OCI-LY7 (cell line): ENCODE measurements around the gene AJUBA. TPM values are rescaled to one million over a fixed set of nuclear protein-coding genes. Genes with fewer than 3 reads are reported as not detected.

Experiments used
- BruUV-seq: library from RNA; stranded (reverse); fragments of 400-500 nt; replicated peaks from 2 replicates; lab custom pipeline; 2021; lab: Mats Ljungman, UMichigan
- CTCF ChIA-PET: fragments of 300-600 bp; sonication (Branson Sonifier 250); formaldehyde crosslinking; loops from one replicate; lab custom pipeline; 2022; ENCODE audit warnings: antibody characterized with exemption; ENCODE audit not compliant: unreplicated experiment; lab: Charles Lee
- POLR2A ChIA-PET: fragments of 300-600 bp; sonication (Branson Sonifier 250); formaldehyde crosslinking; loops from one replicate; lab custom pipeline; 2022; ENCODE audit warnings: antibody characterized with exemption; lab: Charles Lee
- DNase-seq: peaks from one replicate; pipeline ENCODE4 v3.0.0-alpha.2; 2015; ENCODE audit warnings: low spot score
- H2AFZ ChIP-seq: fragments of 200-600 bp; sonication (generic), shearing (Covaris generic); 2 replicates; pipeline ENCODE4 v1.6.1; 2014; ENCODE audit warnings: mild to moderate bottlenecking, antibody characterized with exemption, low read length, moderate library complexity
- H3K27ac ChIP-seq: fragments of 200-600 bp; sonication (generic); 2 replicates; pipeline ENCODE4 v1.5.1; 2014; ENCODE audit warnings: mixed run types, low read depth, mild to moderate bottlenecking, moderate library complexity, low read length, inconsistent platforms; ENCODE audit not compliant: poor library complexity, severe bottlenecking
- H3K36me3 ChIP-seq: fragments of 200-600 bp; sonication (generic); 2 replicates; pipeline ENCODE4 v1.6.1; 2014; ENCODE audit warnings: mild to moderate bottlenecking, antibody characterized with exemption, low read length, moderate library complexity, mixed read lengths; ENCODE audit not compliant: insufficient read depth
- H3K4me1 ChIP-seq: fragments of 200-600 bp; sonication (generic); 2 replicates; pipeline ENCODE4 v1.5.1; 2014; ENCODE audit warnings: mild to moderate bottlenecking, low read length; ENCODE audit not compliant: insufficient read depth, poor library complexity, severe bottlenecking
- H3K4me2 ChIP-seq: fragments of 200-600 bp; sonication (generic); 2 replicates; pipeline ENCODE4 v1.6.1; 2014; ENCODE audit warnings: mild to moderate bottlenecking, low read length
- H3K4me3 ChIP-seq: fragments of 200-600 bp; sonication (generic); 2 replicates; pipeline ENCODE4 v1.5.1; 2014; ENCODE audit warnings: mild to moderate bottlenecking, low read depth, low read length; ENCODE audit not compliant: poor library complexity, severe bottlenecking
- H3K79me2 ChIP-seq: fragments of 200-600 bp; sonication (generic); 2 replicates; pipeline ENCODE4 v1.6.1; 2016; ENCODE audit warnings: low read depth, mild to moderate bottlenecking, low read length, moderate library complexity, mixed read lengths; ENCODE audit not compliant: insufficient read depth
- H3K9me2 ChIP-seq: fragments of 200-600 bp; sonication (generic); 2 replicates; pipeline ENCODE4 v1.6.1; 2016; ENCODE audit warnings: mild to moderate bottlenecking, low read length, mixed read lengths; ENCODE audit not compliant: insufficient read depth
- H3K9me3 ChIP-seq: fragments of 200-600 bp; sonication (generic); 2 replicates; pipeline ENCODE4 v1.6.1; 2014; ENCODE audit warnings: mild to moderate bottlenecking, mixed run types, low read length, mixed read lengths
- H4K20me1 ChIP-seq: fragments of 200-600 bp; sonication (generic); 2 replicates; pipeline ENCODE4 v1.6.1; 2014; ENCODE audit warnings: mild to moderate bottlenecking, antibody characterized with exemption, low read length, moderate library complexity, mixed read lengths; ENCODE audit not compliant: insufficient read depth
- EZH2phosphoT487 ChIP-seq: fragments of 200-600 bp; sonication (generic); IDR thresholded peaks from 2 replicates; pipeline ENCODE4 v1.6.1; 2018; ENCODE audit warnings: low read depth, borderline replicate concordance, mild to moderate bottlenecking, mixed run types, antibody characterized with exemption, low read length, moderate library complexity, mixed read lengths
- intact Hi-C: fragments of 100-400 bp; cut with micrococcal nuclease; formaldehyde crosslinking; loops from one replicate; pipeline ENCODE4 v1.10.0; 2022; ENCODE audit not compliant: unreplicated experiment
- total RNA-seq, 2 experiments: library from RNA; depleted of rRNA in 1 of 2; stranded (reverse); fragments of >200 nt in 1 of 2; shearing (Covaris generic) in 1 of 2; gene quantifications; 2 replicates each; pipeline ENCODE4 v1.2.3, GENCODE V29; 2014 to 2022
- TF ChIP-seq, protein P1 (sequence below): fragments of 200-600 bp; sonication (generic); conservative IDR thresholded peaks from 2 replicates; pipeline ENCODE4 v1.5.1; 2014; ENCODE audit warnings: mild to moderate bottlenecking, antibody characterized with exemption, low read length, moderate library complexity, mixed read lengths

The AJUBA gene
- total RNA-seq, 2 experiments from 2014 or later: 0.22 to 0.88 TPM

DNA sequence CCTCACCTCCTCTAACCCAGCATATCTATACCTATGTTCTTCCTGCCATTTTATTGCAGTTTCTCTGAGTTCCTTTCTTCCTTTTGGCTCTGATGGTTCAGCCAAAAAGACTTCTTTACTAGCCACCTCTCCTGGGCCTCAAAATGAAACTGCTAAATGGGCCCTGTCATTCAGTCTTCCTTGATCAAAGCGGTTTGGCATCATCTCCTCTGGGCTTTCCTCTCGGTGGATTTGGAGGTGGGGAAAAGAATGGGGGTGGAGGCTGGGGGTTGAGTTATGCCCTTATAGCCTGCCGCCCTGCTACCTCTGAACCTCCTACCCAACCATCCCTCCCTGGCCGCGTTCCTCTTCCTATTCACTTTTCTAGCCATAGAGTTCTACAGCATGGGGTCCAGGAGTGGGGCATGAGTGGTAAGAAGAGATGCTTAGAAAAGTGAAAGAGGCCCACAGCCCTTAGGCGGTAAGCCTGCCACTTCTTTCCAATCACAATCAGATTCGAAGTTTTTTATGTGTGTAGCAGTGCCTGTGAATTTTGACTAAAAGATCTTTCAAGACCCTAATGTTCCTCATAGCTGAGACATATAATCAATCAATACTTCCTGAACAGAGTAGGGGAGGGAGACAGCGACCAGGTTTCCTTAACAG is 2.5 kb downstream of the AJUBA start:
- ChIA-PET CTCF (no interaction called here), POLR2A (no interaction called here)
- no TSS peak for BruUV-seq
- no peak for TF ChIP-seq EZH2phosphoT487
- TF ChIP-seq, protein P1, sequence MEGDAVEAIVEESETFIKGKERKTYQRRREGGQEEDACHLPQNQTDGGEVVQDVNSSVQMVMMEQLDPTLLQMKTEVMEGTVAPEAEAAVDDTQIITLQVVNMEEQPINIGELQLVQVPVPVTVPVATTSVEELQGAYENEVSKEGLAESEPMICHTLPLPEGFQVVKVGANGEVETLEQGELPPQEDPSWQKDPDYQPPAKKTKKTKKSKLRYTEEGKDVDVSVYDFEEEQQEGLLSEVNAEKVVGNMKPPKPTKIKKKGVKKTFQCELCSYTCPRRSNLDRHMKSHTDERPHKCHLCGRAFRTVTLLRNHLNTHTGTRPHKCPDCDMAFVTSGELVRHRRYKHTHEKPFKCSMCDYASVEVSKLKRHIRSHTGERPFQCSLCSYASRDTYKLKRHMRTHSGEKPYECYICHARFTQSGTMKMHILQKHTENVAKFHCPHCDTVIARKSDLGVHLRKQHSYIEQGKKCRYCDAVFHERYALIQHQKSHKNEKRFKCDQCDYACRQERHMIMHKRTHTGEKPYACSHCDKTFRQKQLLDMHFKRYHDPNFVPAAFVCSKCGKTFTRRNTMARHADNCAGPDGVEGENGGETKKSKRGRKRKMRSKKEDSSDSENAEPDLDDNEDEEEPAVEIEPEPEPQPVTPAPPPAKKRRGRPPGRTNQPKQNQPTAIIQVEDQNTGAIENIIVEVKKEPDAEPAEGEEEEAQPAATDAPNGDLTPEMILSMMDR: no peak
- Histone ChIP-seq H2AFZ (no peak overlapping the region), H3K9me3 (no peaks in the 10 kb centered on the region), H3K4me1 (peaks cover 17% of the 10 kb centered on the region), H3K27ac (no peak overlapping the region), H3K79me2 (no peaks in the 10 kb centered on the region), H3K9me2 (no peaks in the 10 kb centered on the region), H3K4me3 (no peak overlapping the region), H3K4me2 (no peak overlapping the region), H4K20me1 (no peaks in the 10 kb centered on the region), H3K36me3 (no peaks in the 10 kb centered on the region)
- DNase-seq: no peak
- intact Hi-C loops: no loop called here

DNA sequence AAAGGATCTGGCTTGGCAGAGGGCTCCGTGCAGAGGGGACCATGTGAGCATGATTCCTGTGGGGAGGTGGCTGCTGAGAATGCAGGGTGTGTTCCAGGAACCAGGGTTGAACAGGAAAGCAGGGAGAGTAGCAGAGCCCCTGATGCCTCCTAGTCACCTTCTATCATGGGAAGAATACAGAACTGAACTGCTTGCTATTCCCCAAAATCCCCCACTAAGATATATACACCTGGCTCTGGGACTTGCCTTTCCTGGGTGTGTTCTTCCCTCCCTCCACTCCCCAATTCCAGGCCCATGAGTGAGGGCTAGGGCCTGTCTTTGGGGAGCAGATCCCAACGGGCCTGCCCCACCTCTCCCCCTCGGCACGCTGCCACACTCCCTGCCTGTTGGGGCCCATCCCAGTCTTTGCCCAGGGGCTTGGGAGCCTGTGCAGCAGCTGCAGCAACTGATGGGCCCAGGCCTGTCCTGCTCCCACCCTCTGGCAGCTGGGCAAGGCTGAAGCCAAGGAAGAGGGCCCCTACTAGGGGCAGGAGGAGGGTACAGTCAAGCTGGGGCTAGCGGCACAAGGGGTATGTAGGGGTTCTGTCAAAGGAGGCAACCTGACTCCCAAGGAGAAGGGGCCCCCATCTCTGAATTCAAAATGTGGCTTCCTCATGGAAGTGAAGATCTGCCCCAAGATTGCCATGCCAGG is 3.2 kb downstream of the AJUBA start:
- H4K20me1 ChIP-seq: no peaks in the 10 kb centered on the region
- H3K36me3 ChIP-seq: no peaks in the 10 kb centered on the region
- H3K79me2 ChIP-seq: no peaks in the 10 kb centered on the region
- POLR2A ChIA-PET: interaction anchor here (0.6 kb wide), 1 partner anchor 22 kb away, joined by 3 read pairs; no protein-coding TSS in a partner anchor
- H3K9me3 ChIP-seq: no peaks in the 10 kb centered on the region
- intact Hi-C loops: no loop called here
- H3K4me3 ChIP-seq: no peak overlapping the region
- no peak overlapping the region for H2AFZ ChIP-seq
- H3K4me1 ChIP-seq: peaks cover 17% of the 10 kb centered on the region
- H3K9me2 ChIP-seq: no peaks in the 10 kb centered on the region
- BruUV-seq: no TSS peak
- H3K27ac ChIP-seq: no peak overlapping the region
- CTCF ChIA-PET: no interaction called here
- no peak overlapping the region for H3K4me2 ChIP-seq
- DNase-seq: no peak
- TF ChIP-seq, protein P1: no peak
- no peak for TF ChIP-seq EZH2phosphoT487

DNA sequence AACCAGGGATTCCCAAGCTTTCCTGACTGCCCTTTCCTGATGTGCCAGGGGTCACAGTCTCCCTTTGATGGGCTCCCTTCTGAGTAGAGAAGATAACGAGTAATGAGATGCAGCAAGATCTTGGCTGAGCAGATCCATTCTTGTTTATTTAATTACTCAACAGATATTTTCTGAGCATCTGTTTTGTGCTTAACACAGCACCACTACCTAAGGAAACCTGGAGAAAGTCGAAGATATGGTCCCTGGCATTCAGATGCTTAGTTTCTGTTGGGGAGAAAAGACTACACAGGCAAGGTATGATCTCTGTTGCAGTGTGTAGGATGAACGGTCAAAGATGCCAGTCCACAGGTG is 3.9 kb downstream of the AJUBA start:
- no TSS peak for BruUV-seq
- ChIA-PET POLR2A (interaction anchor here (0.6 to 2.1 kb wide), 2 partner anchors 21 to 28 kb away, joined by 3 to 8 read pairs; no protein-coding TSS in a partner anchor), CTCF (no interaction called here)
- Histone ChIP-seq H3K27ac (no peak overlapping the region), H2AFZ (no peak overlapping the region), H3K36me3 (no peaks in the 10 kb centered on the region), H4K20me1 (no peaks in the 10 kb centered on the region), H3K79me2 (no peaks in the 10 kb centered on the region), H3K4me1 (peaks cover 17% of the 10 kb centered on the region), H3K9me2 (no peaks in the 10 kb centered on the region), H3K4me3 (no peak overlapping the region), H3K9me3 (no peaks in the 10 kb centered on the region), H3K4me2 (no peak overlapping the region)
- TF ChIP-seq EZH2phosphoT487: no peak
- TF ChIP-seq, protein P1: no peak
- no peak for DNase-seq
- intact Hi-C loops: no loop called here
